Keratinocyte (primary cell): Measurements from ENCODE around the gene ALLC. TPM values are rescaled to one million over a fixed set of nuclear protein-coding genes. Genes with fewer than 3 reads are reported as not detected.

Source experiments
- DNase-seq: peaks from one replicate; pipeline ENCODE4 v3.0.0-alpha.2; 2011; ENCODE audit warnings: low read depth, missing footprints, low spot score
- FAIRE-seq: peaks from 2 replicates; lab custom pipeline; 2011; peaks lifted over from hg19 to GRCh38; lab: Jason Lieb, UNC
- H2AFZ ChIP-seq: 2 replicates; pipeline ENCODE4 v1.6.0; 2012; ENCODE audit warnings: low read length, control low read depth, inconsistent platforms; ENCODE audit not compliant: control insufficient read depth
- H3K27ac ChIP-seq: 2 replicates; pipeline ENCODE4 v1.5.1; 2011; ENCODE audit warnings: low read length; ENCODE audit not compliant: control insufficient read depth, insufficient read depth
- H3K27me3 ChIP-seq: 3 replicates; pipeline ENCODE4 v1.6.0; 2011; ENCODE audit warnings: low read length; ENCODE audit not compliant: control insufficient read depth, insufficient read depth; ENCODE audit errors: extremely low read depth
- H3K36me3 ChIP-seq, 2 experiments: 2 replicates in 1 of 2; 3 replicates in 1 of 2; pipeline ENCODE4 v1.5.1; 2011; ENCODE audit warnings: low read length in 2 of 2, mild to moderate bottlenecking in 1 of 2; ENCODE audit not compliant: control insufficient read depth in 2 of 2, insufficient read depth in 2 of 2; ENCODE audit errors: extremely low read depth in 1 of 2
- H3K4me1 ChIP-seq: 3 replicates; pipeline ENCODE4 v1.5.1; 2011; ENCODE audit warnings: low read length; ENCODE audit not compliant: control insufficient read depth, insufficient read depth; ENCODE audit errors: extremely low read depth
- H3K4me2 ChIP-seq: 3 replicates; pipeline ENCODE4 v1.6.0; 2011; ENCODE audit warnings: low read depth, low read length; ENCODE audit not compliant: control insufficient read depth, insufficient read depth; ENCODE audit errors: extremely low read depth
- H3K4me3 ChIP-seq, 3 experiments: fragments of 200-600 bp in 1 of 3; sonication (generic) in 1 of 3; 2 replicates in 2 of 3; 3 replicates in 1 of 3; pipeline ENCODE4 v1.5.1; 2011 to 2016; ENCODE audit warnings: low read length in 3 of 3, mild to moderate bottlenecking in 3 of 3, control low read depth in 2 of 3, inconsistent platforms in 1 of 3, low read depth in 1 of 3, mixed read lengths in 1 of 3, mixed run types in 1 of 3, moderate library complexity in 1 of 3; ENCODE audit not compliant: control insufficient read depth in 2 of 3, insufficient read depth in 2 of 3; ENCODE audit errors: extremely low read depth in 1 of 3
- H3K79me2 ChIP-seq: 2 replicates; pipeline ENCODE4 v1.6.0; 2012; ENCODE audit warnings: low read length; ENCODE audit not compliant: control insufficient read depth, insufficient read depth
- H3K9ac ChIP-seq: 3 replicates; pipeline ENCODE4 v1.6.0; 2011; ENCODE audit warnings: low read length; ENCODE audit not compliant: control insufficient read depth, insufficient read depth; ENCODE audit errors: extremely low read depth
- H3K9me1 ChIP-seq: 3 replicates; pipeline ENCODE4 v1.6.0; 2011; ENCODE audit warnings: low read length; ENCODE audit not compliant: control insufficient read depth, insufficient read depth; ENCODE audit errors: extremely low read depth
- H3K9me3 ChIP-seq: 2 replicates; pipeline ENCODE4 v1.5.1; 2012; ENCODE audit warnings: low read depth, low read length; ENCODE audit not compliant: control insufficient read depth
- H4K20me1 ChIP-seq: 3 replicates; pipeline ENCODE4 v1.6.0; 2011; ENCODE audit warnings: low read length; ENCODE audit not compliant: control insufficient read depth, insufficient read depth; ENCODE audit errors: extremely low read depth
- EZH2 ChIP-seq: IDR thresholded peaks from one replicate; pipeline ENCODE4 v1.6.1; 2012; ENCODE audit warnings: inconsistent platforms, mild to moderate bottlenecking, low read length, moderate library complexity
- dilution Hi-C: fragments of 300-500 bp; cut with MboI; formaldehyde crosslinking; loops from one replicate; pipeline ENCODE4 v1.7.0; 2020; ENCODE audit warnings: low sequenced_read_pairs; ENCODE audit not compliant: extremely low pct_ligation_motif_present
- polyA plus RNA-seq, 5 experiments: library from polyadenylated mRNA; depleted of rRNA in 3 of 5; stranded (reverse) in 3 of 5; stranded (forward) in 1 of 5; unstranded in 1 of 5; fragments of >200 nt; gene quantifications; 1 replicate in 1 of 5; 2 replicates in 3 of 5; 3 replicates in 1 of 5; pipeline versions ENCODE4 v1.2.1 to v1.2.3, GENCODE V29; 2011 to 2012; ENCODE audit warnings: missing spikeins in 2 of 5, low read depth in 1 of 5, low replicate concordance in 1 of 5
- TF ChIP-seq, protein P1 (sequence below), 3 experiments: IDR thresholded peaks in 1 of 3; conservative IDR thresholded peaks in 1 of 3; optimal IDR thresholded peaks in 1 of 3; 2 replicates in 2 of 3; 3 replicates in 1 of 3; pipeline versions ENCODE3 to v1.5.1; 2011; ENCODE audit warnings: low read length in 3 of 3, mild to moderate bottlenecking in 3 of 3, moderate library complexity in 2 of 3, control low read depth in 1 of 3, inconsistent platforms in 1 of 3; ENCODE audit not compliant: insufficient read depth in 2 of 3; ENCODE audit errors: extremely low read depth in 1 of 3

Gene ALLC
- polyA plus RNA-seq, 1 donor (not counting 4 experiments of a cell fraction or from before 2014, with no cell fraction given): not detected

DNA sequence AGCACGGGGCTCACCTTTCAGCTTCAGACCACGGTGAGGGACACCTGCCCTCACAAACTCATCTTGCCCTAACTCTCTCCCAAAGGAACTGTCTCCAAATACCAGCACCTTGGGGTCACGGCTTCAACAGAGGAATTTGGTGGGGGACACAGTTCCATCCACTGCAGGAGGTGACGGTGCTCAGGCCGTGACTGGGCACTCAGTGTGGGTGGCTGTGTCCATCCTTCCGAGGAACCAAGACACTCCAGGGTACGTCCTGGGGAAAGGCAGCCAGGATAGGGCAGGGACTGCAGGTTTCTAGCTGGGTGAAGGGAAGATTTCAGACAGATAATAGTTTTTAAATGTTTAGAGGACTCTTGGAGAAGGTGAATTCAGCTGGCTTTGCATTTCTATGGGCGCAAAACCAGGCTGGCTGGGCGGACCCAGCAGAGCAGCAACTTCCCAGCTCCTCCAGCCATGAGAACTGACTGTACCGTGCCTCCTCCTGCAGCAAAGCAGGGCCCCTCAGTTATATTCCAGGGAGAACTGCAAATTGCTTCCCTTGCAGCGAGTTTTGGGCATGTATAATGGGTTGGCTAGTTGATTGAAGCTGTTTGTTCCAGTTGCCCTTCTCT, 23.9 kb upstream of the ALLC start:
- Histone ChIP-seq H3K36me3 (no peaks in the 10 kb centered on the region), H3K4me1 (peaks cover 12% of the 10 kb centered on the region), H3K4me3 (no peak overlapping the region), H2AFZ (no peak overlapping the region), H3K9me1 (no peaks in the 10 kb centered on the region), H3K9ac (no peak overlapping the region), H3K27me3 (peaks cover 10% of the 10 kb centered on the region), H3K4me2 (no peak overlapping the region), H3K79me2 (no peaks in the 10 kb centered on the region), H3K9me3 (no peaks in the 10 kb centered on the region), H3K27ac (no peak overlapping the region), H4K20me1 (no peaks in the 10 kb centered on the region)
- DNase-seq (no peak), FAIRE-seq (peak; percentile 59)
- TF ChIP-seq, protein P1, sequence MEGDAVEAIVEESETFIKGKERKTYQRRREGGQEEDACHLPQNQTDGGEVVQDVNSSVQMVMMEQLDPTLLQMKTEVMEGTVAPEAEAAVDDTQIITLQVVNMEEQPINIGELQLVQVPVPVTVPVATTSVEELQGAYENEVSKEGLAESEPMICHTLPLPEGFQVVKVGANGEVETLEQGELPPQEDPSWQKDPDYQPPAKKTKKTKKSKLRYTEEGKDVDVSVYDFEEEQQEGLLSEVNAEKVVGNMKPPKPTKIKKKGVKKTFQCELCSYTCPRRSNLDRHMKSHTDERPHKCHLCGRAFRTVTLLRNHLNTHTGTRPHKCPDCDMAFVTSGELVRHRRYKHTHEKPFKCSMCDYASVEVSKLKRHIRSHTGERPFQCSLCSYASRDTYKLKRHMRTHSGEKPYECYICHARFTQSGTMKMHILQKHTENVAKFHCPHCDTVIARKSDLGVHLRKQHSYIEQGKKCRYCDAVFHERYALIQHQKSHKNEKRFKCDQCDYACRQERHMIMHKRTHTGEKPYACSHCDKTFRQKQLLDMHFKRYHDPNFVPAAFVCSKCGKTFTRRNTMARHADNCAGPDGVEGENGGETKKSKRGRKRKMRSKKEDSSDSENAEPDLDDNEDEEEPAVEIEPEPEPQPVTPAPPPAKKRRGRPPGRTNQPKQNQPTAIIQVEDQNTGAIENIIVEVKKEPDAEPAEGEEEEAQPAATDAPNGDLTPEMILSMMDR (optimal IDR thresholded peaks at IDR 0.05 in 1 of 3, IDR thresholded peaks at IDR 0.05 in 1 of 3, conservative IDR thresholded peaks at IDR 0.05 in 1 of 3; ENCODE audit: extremely low read depth in 1 of 3, insufficient read depth in 2 of 3, low read length in 3 of 3): no peak
- no peak for TF ChIP-seq EZH2
- dilution Hi-C loops: no loop called here

DNA sequence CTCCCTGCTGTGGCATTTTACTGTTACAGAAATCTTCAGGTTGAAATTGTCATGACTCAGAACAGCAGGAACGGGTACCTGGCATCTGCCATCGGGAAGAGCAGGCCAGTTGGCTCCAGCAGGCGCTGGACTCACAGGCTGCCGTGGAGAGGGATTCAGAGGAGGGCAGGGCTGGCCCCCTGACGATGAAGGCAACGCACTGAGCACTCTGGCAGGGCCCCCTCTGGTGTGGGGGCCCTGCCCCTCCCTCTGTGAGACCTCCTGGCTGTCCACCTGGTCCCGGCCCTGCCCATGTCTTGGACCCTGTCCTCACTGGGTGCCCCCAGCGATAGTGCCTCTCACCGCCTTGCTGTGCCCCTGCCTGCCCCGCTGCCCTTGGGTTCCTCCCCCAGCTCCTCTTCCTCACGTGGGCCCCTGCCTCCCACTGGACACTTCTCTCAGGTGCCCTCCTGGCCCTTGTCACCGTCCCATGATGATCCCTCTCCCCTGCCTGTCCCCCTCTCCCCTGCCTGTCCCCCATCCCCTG, 23.3 kb upstream of the ALLC start:
- no peak overlapping the region for H3K4me2 ChIP-seq
- peaks cover 12% of the 10 kb centered on the region for H3K4me1 ChIP-seq
- no peak overlapping the region for H3K9ac ChIP-seq
- peaks cover 10% of the 10 kb centered on the region for H3K27me3 ChIP-seq
- DNase-seq: no peak
- TF ChIP-seq EZH2: no peak
- TF ChIP-seq, protein P1 (optimal IDR thresholded peaks at IDR 0.05 in 1 of 3, IDR thresholded peaks at IDR 0.05 in 1 of 3, conservative IDR thresholded peaks at IDR 0.05 in 1 of 3; ENCODE audit: extremely low read depth in 1 of 3, insufficient read depth in 2 of 3, low read length in 3 of 3): no peak
- dilution Hi-C loops: no loop called here
- no peaks in the 10 kb centered on the region for H3K9me1 ChIP-seq
- no peak overlapping the region for H3K27ac ChIP-seq
- no peak overlapping the region for H2AFZ ChIP-seq
- H3K4me3 ChIP-seq: no peak overlapping the region
- H3K36me3 ChIP-seq: no peaks in the 10 kb centered on the region
- no peak for FAIRE-seq
- H3K9me3 ChIP-seq: no peaks in the 10 kb centered on the region
- H3K79me2 ChIP-seq: no peaks in the 10 kb centered on the region
- H4K20me1 ChIP-seq: no peaks in the 10 kb centered on the region
